ENCODE measurements around the gene AMOTL1.

The AMOTL1 gene

GRCh38 chr11:94746721-94747120, 21.4 kb upstream of the AMOTL1 start:
- no peak for DNase-seq (ENCODE audit: low spot score)

DNA sequence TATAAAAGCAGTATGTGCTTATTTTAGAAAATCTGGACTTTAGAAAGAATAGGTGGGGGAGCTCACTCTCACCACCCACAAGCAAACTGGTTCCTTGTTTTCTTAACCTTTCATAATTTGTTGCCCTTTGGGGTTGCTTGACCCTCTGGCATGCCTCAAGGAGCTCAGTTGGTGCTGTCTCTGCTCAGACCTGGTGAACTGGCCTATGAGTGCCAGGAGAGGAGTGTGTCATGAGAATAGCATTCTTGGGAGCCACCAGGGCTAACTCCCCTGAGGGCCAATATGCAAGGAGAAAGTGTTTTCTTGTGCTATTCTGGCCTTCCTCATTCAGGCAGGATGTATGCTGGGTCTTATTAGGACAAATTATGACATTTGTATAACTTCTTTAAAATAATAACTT, 21.0 kb upstream of the AMOTL1 start:
- no peak for DNase-seq (ENCODE audit: low spot score)

DNA sequence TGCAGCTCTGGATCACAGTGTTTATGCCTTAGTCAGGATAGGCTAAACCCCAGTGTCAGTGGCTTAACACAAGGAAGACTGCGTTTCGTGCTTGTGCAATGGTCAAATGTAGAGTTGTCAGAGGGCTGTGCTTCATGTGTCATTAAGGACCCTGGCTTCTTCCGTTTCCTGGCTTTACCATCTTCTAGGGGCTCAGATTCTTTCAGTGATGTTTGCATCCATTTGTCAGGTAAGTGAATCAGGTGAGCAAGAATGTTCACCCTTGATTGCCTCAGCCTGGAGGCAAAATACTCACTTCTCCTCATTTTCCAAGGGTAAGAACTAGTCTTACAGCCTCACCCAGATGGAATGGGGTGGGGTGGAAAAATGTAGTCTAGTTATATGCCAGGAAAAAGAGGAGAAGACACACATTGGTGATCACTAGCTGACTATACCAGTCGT, 20.5 kb upstream of the AMOTL1 start:
- DNase-seq (ENCODE audit: low spot score), result no peak

DNA sequence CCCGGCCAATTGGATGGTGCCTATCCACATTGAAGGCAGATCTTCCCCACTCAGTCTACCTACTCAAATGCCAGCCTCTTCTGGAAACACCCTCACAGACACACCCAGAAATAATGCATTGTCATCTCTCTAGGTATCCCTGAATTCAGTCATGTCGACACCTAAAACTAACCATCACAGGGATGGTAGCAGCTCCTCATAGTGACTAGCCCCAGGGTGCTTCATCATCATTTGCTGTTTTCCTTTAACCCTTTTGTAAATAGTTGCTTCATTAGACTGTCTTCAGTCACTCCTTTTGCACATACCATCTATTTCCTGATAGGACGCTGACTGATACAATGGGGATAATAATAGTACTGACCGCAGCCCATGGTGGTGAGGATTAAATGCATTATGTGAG, 18.8 kb upstream of the AMOTL1 start:
- no peak for DNase-seq (ENCODE audit: low spot score)

GRCh38 chr11:94750319-94751217, 17.6 kb upstream of the AMOTL1 start:
- no peak for DNase-seq (ENCODE audit: low spot score)

DNA sequence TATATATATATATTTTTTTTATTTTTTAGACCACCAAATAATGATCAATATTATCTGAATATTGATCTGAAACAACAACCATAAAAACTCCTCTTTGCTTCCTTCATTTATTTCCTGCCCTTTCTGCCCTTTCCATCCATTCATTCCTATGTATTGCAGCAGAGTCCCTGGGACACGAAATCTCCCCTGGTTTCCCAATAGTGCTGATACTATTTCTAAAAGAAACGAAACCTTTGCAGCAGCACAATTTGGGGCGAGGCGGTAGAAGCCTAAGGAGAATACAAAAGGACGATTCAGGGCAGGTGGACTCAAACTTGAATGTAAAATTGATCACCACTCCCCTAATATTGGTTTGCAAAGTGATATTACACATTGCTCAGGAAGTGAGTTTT, 16.9 kb upstream of the AMOTL1 start:
- DNase-seq (ENCODE audit: low spot score), result no peak

- DNase-seq (ENCODE audit: low spot score), result no peak
Measured at GRCh38 chr11:94751786-94752185, 16.4 kb upstream of the AMOTL1 start.

DNA sequence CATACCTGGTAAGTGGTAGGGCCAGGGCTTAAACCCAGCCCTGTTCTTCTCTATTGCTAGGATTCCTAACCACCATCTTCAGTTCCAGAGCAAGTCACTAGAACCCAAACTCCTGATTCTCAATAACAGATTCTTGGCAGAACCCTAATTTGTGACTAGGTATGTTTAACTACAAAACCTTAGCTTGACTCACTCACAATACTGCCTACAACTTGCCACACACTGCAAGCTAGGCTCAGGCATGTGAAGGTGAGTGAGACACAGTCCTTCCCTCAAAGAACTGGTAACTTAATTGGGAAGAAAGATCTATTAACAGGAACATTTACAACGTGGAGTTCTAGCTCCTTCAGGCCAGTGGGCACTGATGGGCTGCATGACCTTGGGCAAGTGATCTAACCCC, 14.5 kb upstream of the AMOTL1 start:
- no peak for DNase-seq (ENCODE audit: low spot score)

- DNase-seq (ENCODE audit: low spot score), result no peak
Measured at GRCh38 chr11:94754335-94754734, 13.8 kb upstream of the AMOTL1 start.

- no peak for DNase-seq (ENCODE audit: low spot score)
Measured at GRCh38 chr11:94754819-94755218, 13.3 kb upstream of the AMOTL1 start.

- no peak for DNase-seq (ENCODE audit: low spot score)
Measured at GRCh38 chr11:94755494-94755893, 12.7 kb upstream of the AMOTL1 start.

DNA sequence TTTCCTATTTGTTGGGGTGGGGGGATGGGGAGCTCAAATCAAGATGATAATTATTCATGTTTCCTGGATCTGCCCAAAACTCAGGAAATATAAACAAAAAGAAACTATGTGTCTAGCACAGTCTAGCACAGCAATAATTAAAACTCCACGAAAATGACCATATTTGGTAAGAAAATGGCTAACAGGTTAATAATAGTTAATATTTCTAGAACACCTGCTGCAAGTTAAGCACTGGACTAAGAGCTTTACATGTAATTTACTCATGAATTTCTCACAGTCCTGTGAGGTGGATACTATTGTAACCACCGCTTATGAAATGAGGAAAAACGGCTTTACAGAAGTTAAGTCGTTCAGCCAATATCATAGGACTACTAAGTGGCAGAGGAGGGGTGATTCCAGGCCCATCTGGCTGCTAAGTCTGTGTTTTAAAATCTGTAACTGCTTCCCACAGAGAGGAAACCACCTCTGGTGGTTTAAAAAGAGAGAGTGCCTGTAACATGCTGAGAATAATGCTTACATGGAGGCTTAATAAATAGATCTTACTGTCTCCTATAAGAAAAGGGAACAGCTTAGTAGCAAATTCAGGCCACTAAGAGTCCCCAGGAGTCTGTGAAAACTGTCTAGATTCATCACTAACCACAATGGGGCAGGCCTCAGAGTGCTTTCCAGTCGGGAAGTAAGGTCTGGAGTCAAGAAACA, 11.0 kb upstream of the AMOTL1 start:
- no peak for DNase-seq (ENCODE audit: low spot score)

DNA sequence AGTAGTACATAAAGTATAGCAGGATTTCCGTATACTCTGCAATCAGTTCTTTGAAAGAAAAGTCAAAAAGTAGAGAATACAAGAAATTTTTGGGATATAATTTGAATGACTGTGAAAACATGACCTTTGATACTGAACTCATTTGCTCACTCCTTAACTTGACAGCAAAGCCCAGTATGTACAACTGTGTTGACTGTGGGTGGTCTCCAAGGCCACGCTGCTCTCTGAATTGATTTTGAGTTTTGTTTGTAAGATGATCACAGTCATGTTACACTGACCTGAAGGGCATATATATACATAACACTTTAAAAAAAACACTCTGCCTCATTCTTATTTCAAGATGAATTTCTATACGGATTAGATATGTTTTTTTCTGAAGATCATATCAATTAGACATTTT, 9.5 kb upstream of the AMOTL1 start:
- no peak for DNase-seq (ENCODE audit: low spot score)

DNA sequence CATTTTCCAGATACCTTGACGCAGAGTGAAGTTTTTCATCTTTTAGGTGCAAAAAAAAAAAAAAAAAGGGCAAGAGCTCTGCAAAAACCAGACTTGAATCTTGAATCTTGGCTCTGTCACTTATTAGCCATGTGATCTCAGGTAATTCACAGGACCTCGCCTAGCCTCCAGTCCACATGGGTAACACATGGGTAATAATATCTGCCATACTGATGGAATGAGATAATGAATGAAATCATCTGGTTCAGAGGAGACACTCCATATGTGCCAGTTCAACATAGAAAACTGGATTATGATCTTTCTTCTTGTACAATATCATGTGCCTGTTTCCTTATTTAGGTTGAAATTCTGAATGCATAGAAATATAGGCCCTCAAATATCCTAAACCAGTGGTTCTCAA, 8.6 kb upstream of the AMOTL1 start:
- DNase-seq (ENCODE audit: low spot score), result no peak

DNA sequence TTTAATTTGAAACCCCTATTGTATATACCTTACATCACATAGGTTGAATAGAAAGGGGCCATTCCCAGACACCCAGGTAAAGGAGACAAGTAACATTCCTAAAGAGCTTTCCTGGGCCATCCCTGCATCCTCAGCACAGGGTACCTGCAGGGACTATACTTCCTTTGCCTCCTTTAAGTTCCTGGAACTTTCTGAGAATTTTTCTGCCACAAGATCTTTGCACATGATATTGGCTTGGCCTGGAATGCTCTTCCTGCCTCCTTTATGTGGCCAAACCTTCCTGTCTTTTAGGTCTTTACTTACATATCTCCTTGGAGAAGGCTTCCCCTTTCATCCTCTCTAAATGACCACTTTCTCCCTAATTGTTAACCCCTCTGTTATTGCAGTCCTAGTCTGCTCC, 7.9 kb upstream of the AMOTL1 start:
- DNase-seq (ENCODE audit: low spot score), result no peak

- no peak for DNase-seq (ENCODE audit: low spot score)
Measured at GRCh38 chr11:94762208-94762607, 5.9 kb upstream of the AMOTL1 start.

- DNase-seq (ENCODE audit: low spot score), result no peak
Measured at GRCh38 chr11:94762995-94763394, 5.2 kb upstream of the AMOTL1 start.

DNA sequence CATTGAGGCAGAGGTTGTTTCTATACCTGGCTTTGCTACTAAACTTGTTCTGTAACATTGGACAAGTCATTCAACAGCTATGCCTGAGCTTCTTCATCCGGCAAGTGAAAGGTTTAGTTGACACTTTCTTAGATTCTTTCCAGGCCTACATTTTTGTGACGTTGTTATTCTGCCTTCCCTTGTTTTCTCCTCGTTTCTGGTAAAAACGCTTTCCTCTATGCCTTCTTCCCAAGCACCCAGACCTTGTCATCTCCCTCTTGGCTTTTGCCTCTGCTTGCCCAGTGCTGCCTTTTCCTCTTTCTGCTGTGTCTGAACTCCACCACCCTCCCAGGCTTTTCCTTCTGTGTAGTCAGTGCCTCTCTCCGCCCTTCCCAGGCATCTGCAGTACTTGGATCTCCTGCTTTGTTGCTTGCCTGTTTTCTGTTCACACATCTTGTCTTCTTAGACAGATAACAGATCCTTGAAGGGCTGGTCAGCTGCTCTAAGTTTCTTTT, 1.4 kb upstream of the AMOTL1 start:
- DNase-seq (ENCODE audit: low spot score), result no peak

DNA sequence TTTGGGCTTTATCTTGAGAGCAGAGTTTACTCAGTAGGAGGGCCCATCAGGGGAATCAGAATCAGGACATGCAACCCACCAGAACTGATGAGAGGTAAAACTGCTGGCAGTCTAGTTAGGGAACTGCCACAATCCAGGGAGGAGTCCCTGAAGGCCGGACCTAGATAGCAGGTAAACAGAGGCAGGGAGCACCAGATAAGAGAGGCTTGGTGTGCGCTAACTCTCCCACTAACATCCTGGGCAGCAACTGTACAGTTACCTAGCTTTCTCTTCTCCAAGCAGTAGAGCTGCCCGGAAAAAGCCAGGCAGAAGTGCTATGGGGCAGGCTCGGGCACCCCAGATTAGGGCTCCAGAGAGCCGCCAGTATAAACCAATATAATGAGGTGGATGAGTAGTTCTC, 865 bp upstream of the AMOTL1 start:
- DNase-seq (ENCODE audit: low spot score), result no peak

- DNase-seq (ENCODE audit: low spot score), result peak; percentile 3
Measured at GRCh38 chr11:94768602-94769541, 716 bp downstream of the AMOTL1 start.

GRCh38 chr11:94769880-94770279, 1.7 kb downstream of the AMOTL1 start:
- DNase-seq (ENCODE audit: low spot score), result no peak

- DNase-seq (ENCODE audit: low spot score), result no peak
Measured at GRCh38 chr11:94770563-94771120, 2.5 kb downstream of the AMOTL1 start.

Data from putamen (tissue), 1 donor.